ENCODE data around the gene RNF167. TPM values are rescaled to one million over a fixed set of nuclear protein-coding genes. Genes with fewer than 3 reads are reported as not detected.
"Not testable (repeated sequence)": the region's sequence is repeated elsewhere in the genome, so short reads cannot be mapped to it uniquely, and the experiment has no call there.

The RNF167 gene
- total RNA-seq, 2 donors from 2014 or later = 62.7 to 77.3 TPM

DNA sequence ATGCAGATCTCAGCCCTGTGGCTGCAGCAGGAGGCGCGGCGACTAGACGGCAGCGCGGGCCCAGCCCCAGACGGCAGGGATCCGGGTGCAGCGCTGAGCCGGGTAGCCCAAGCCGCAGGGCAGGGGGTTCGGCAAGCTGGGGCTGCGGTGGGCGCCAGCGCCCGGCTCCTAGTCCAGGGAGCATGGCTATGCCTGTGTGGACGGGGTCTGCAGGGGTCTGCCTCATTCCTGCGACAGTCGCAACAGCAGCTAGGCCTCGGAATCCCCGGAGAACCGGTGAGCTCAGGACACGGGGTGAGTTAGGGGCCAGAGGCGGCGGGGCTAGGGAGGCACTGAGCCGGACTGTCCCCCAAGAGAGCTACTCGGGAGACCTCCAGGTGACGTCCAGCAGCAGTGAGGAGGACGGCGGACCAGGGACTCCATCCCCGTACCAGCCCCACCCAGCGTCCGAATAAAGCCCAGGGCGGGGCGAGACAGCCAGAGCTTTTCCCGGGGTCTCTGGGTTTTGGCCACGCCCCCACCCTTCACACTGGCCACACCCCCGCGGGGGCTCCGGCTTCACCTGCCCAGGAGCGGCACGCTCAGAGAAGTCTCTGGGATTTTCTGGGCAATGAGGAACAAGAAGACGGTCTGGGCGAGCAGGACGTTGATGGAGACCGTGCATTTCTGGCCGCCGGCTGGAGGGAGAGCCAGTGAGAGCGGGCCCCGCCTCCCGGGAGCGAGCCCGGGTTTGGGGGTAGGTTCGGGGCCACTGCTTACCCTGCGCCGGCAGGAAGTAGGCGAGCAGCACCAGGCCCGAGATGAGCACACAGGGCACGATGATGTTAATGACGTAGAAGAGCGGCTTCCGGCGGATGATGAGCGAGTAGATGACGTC, 39.6 kb upstream of the RNF167 start:
- intact Hi-C loops (cut with DNase I) = loop anchor here (10.0 kb wide), 1 partner anchor 164 kb away; no protein-coding TSS in a partner anchor
- DNase-seq (ENCODE audit: low spot score) = no peak

GRCh38 chr17:4901108-4901647, 38.9 kb upstream of the RNF167 start:
- no peak for DNase-seq (ENCODE audit: low spot score)
- intact Hi-C loops (cut with DNase I) = loop anchor here (10.0 kb wide), 1 partner anchor 164 kb away; no protein-coding TSS in a partner anchor

GRCh38 chr17:4901648-4902344, 38.3 kb upstream of the RNF167 start:
- peak; percentile 91 for DNase-seq (ENCODE audit: low spot score)
- intact Hi-C loops (cut with DNase I) = loop anchor here (10.0 kb wide), 1 partner anchor 163 kb away; no protein-coding TSS in a partner anchor

DNA sequence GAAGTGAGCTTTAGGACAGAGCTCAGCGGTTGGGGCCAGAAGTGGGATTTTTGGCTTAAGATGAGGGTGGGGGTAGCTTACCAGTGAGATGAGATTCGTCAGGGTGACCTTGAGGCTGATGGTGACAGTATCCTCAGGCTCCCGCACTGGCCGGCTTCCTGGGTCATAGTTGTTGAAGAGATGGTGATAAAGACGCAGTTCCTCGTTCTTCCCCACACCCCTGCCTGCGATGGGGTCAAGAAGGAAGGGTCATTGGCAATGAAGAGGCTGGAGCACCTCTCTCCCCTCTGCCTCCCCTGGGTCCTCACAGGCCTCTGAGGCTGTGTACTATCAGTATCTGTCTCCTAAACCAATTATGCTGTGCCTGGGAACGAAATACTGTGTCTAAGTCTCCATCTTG, 37.5 kb upstream of the RNF167 start:
- intact Hi-C loops (cut with DNase I) = loop anchor here (10.0 kb wide), 1 partner anchor 162 kb away; no protein-coding TSS in a partner anchor

DNA sequence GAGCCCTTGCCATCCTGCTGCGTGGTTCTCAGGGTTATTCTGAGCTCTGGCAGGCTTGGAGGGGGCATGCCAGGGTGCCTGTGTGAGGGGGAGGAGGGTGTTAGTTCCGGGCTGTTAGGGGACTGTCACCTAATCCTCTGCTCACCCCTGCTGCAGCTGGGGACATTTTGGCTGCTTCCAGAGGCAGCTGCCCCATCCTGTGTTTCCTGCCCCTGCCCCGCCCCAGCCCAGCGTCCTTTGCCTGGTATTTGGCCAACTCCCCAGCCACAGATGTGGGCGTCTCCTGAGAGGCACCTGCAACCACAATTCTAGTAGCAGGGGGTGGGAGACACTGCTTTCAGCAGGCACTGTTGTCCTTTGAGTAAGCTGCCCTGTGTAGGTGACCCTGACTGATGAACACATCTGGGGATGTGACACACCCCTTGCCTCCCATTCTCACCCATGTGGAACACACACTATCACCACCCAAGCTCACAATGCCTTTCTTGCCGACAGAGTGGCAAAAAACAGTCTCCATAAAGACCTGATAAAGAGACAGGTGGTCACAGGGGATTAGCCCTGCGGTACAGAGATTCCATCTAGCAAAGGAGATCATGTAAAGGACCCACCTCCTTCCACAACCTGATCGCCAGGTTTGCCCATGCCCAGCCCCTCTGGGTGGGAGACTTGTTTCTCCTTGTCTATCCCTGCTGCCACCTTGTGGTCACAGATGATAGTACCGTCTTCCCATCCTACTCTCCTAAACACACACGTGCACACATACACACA, 36.8 kb upstream of the RNF167 start, which contains the start of gene CHRNE:
Gene CHRNE (minus strand): TSS at position 48 of the 768 bp plus-strand sequence. CDS start 35 bp downstream, at position 13.
- intact Hi-C loops (cut with DNase I) = loop anchor here (10.0 kb wide), 1 partner anchor 162 kb away; no protein-coding TSS in a partner anchor
- DNase-seq (ENCODE audit: low spot score) = no peak

More for the DNA sequence above, 37.5 kb upstream of the RNF167 start:
- DNase-seq (ENCODE audit: low spot score) = no peak

DNA sequence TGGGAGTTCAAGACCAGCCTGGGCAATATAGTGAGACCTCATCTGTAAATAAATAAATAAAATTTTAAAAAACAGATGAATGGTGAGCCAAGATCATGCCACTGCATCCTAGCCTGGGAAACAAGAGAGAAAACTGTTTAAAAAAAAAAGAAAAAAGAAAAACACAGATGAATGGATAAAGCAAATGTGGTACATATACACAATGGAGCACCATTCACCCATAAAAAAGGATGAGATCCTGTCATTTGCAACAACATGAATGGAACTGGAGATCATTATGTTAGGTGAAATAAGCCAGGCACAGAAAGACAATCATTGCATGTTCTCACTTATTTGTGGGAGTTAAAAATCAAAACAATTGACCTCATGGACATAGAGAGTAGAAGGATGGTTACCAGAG, 33.4 kb upstream of the RNF167 start:
- intact Hi-C loops (cut with DNase I) = loop anchor here (10.0 kb wide), 1 partner anchor 158 kb away; no protein-coding TSS in a partner anchor
- not testable (repeated sequence) for DNase-seq (ENCODE audit: low spot score)

GRCh38 chr17:4908301-4908700, 31.8 kb upstream of the RNF167 start:
- no peak for DNase-seq (ENCODE audit: low spot score)
- intact Hi-C loops (cut with DNase I) = loop anchor here (10.0 kb wide), 1 partner anchor 156 kb away; no protein-coding TSS in a partner anchor

DNA sequence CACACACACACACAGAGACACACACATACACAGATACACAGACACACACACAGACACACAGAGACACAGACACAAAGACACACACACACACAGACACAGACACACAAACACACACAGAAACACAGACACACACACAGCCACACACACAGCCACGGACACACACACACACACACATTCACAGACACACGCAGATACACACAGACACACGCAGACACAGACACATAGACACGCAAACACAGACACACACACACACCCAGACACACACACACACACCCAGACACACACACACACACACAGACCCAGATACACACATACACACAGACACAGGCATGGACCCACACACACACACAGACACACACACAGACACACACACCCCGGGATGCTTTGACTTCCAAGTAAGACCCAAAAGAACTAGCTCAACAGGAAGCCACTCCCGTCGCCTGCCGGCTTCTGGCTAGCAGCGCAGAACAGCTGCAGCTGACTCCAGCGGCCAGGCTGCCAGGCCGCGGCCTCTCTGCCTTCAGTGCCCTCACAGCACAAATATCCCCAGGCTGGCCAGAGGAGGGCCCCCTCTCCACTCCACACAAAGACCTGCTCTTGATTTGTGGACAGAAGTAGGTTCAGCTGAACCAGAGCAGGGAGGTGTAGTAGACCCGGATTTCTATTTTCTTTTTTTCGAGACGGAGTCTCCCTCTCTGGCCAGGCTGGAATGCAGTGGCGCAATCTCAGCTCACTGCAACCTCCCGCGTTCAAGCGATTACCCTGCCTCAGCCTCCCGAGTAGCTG, 31.2 kb upstream of the RNF167 start:
- intact Hi-C loops (cut with DNase I) = loop anchor here (10.0 kb wide), 1 partner anchor 156 kb away; no protein-coding TSS in a partner anchor
- peak; percentile 97 for DNase-seq (ENCODE audit: low spot score)

DNA sequence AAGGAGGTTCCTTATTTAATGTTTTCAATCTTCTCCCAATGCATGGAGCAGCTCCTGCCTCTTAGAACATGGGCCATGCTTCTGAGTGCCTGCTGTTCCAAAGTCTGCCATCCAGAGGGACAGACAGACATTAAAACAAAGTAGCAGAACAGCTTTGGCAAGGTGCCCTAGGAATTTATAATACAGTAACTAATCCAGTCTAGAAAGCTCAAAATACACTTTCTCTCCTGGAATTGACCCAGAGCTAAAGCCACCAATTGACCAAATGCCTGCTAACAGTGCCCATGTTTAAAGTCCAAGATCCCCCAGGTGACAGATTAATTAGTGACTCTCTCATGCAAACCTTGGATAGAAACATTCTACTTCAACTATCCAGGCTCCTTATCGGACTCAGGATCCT, 26.1 kb upstream of the RNF167 start:
- DNase-seq (ENCODE audit: low spot score) = no peak

DNA sequence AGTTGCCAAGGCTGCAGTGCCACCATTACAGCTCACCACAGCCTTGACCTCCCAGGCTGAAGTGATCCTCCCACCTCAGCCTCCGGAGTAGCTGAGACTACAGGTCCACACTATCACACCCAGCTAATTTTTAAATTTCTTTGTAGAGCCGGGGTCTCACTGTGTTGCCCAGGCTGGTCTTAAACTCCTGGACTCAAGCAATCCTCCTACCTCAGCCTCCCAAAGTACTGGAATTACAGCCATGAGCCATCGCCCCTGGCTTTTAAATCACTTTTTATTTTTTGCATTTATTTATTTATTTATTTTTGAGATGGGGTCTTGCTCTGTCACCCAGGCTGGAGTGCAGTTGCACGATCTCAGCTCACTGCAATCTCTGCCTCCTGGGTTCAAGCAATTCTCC, 25.5 kb upstream of the RNF167 start:
- intact Hi-C loops (cut with DNase I) = not testable (repeated sequence)

More for the DNA sequence above, 26.1 kb upstream of the RNF167 start:
- intact Hi-C loops (cut with DNase I) = no loop called here

GRCh38 chr17:4919511-4920047, 20.5 kb upstream of the RNF167 start:
- DNase-seq (ENCODE audit: low spot score) = no peak
- intact Hi-C loops (cut with DNase I) = no loop called here

More for the DNA sequence above, 25.5 kb upstream of the RNF167 start:
- not testable (repeated sequence) for DNase-seq (ENCODE audit: low spot score)

DNA sequence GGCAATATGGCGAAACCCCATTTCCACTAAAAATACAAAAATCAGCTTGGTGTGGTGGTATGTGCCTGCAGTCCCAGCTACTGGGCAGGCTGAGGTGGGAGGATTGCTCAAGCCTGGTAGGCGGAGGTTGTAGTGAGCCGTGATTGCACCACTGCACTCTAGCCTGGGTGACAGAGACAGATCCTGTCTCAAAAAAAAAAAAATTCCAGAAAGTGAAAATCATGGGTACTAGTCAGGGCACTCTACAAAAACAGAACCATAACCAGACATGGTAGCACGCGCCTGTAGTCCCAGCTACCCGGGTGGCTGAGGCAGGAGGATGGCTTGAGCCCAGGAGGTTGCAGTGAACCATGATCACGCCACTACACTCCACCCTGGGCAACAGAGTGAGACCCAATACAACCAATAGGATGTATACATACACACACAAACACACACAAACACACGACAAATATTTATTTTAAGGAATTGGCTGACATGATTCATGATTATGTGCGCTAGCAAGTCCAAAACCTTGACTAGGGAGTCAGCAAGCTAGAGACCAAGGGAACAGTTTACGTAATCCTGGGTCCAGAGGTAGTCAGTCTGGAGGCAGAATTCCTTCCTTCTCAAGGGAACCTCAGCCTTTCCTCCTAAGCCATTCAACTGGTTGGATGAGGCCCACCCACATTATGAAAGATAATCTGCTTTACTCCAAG, 19.6 kb upstream of the RNF167 start:
- no peak for DNase-seq (ENCODE audit: low spot score)
- intact Hi-C loops (cut with DNase I) = no loop called here

DNA sequence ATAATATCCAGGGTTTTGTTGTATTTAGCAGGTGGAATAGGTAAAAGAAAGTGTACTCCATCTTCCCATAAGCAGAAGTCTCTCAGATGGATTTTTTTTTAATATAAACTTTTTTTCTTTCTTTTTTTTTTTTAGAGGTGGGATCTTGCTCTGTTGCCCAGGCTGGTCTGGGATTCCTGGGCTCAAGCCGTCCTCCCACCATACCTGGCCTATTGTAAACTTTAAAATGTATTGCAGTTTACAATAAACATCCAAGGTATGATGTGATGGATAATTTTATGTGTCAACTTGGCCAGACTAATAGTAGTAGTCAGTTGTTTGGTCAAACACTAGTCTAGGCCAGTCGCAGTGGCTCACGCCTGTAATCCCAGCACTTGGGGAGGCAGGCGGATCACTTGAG, 18.7 kb upstream of the RNF167 start:
- intact Hi-C loops (cut with DNase I) = no loop called here
- no peak for DNase-seq (ENCODE audit: low spot score)

GRCh38 chr17:4926577-4927335, 13.3 kb upstream of the RNF167 start:
- not testable (repeated sequence) for DNase-seq (ENCODE audit: low spot score)

DNA sequence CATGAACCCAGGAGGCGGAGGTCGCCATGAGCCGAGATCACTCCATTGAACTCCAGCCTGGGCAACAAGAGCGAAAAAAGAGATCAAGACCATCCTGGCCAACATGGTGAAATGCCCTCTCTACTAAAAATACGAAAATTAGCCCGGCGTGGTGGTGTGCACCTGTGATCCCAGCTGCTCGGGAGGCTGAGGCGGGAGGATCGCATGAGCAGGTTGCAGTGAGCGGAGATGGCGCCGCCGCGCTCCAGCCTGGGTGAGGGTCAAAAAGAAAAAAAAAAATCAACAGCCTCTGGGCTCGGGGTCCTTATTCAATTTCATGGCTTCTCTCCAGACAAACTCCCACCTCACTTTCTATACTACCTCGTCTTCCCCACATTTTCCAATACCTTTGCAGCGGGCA, 11.2 kb upstream of the RNF167 start:
- no peak for DNase-seq (ENCODE audit: low spot score)
- intact Hi-C loops (cut with DNase I) = no loop called here

More at GRCh38 chr17:4926577-4927335, 13.3 kb upstream of the RNF167 start:
- intact Hi-C loops (cut with DNase I) = not testable (repeated sequence)

GRCh38 chr17:4931963-4932362, 8.1 kb upstream of the RNF167 start, which contains the start of gene GP1BA:
Gene GP1BA, plus strand, starts transcription at chr17:4932277. Its CDS starts 328 bp downstream, at chr17:4932605.
- intact Hi-C loops (cut with DNase I) = loop anchor here in 1 of 2 donors (5.0 kb wide), 1 partner anchor 1185 kb away; no protein-coding TSS in a partner anchor
- DNase-seq (ENCODE audit: low spot score) = no peak
